ENCODE measurements around the gene KCNK4.

KCNK4 gene

DNA sequence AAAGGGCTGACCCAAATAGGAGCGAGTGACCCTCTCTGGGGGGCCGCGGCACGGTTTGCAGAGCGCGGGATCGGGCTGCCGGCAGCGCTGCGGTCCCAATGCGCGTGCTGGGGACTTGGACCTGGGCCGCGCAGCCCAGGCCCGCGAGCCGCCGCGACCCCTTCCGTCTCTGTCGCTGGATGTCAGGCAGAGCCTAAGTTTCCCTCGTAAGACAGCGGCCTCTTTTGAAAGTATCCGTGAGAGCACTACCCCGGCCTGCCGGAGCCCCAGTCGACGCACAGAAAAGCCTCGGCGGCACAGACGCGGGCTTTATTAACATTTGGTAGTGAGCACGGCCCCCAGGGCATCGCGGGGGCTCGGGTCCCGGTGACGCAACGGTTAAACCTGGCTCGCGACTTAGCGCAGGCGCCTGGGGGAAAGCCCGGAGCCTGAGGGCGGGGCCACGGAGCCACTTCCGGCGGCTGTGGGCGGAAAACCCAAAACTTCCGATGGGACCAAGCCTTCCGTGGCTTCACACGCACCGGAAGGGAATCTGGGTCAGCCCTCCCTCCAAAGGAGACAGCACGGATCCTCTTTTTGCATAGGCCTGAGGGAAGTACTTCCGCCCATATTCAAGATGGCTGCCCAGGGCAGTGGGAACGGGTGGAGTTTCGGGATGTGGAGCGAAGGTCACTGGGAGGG, 21.4 kb upstream of the KCNK4 start:
- peak; percentile 100 for DNase-seq

- no peak for DNase-seq
Measured at GRCh38 chr11:64275031-64275800, 15.9 kb upstream of the KCNK4 start.

- no peak for DNase-seq
Measured at GRCh38 chr11:64275841-64276240, 15.3 kb upstream of the KCNK4 start.

GRCh38 chr11:64276653-64277431, 14.3 kb upstream of the KCNK4 start:
- no peak for DNase-seq

- no peak for DNase-seq
Measured at GRCh38 chr11:64278576-64279190, 12.4 kb upstream of the KCNK4 start.

DNA sequence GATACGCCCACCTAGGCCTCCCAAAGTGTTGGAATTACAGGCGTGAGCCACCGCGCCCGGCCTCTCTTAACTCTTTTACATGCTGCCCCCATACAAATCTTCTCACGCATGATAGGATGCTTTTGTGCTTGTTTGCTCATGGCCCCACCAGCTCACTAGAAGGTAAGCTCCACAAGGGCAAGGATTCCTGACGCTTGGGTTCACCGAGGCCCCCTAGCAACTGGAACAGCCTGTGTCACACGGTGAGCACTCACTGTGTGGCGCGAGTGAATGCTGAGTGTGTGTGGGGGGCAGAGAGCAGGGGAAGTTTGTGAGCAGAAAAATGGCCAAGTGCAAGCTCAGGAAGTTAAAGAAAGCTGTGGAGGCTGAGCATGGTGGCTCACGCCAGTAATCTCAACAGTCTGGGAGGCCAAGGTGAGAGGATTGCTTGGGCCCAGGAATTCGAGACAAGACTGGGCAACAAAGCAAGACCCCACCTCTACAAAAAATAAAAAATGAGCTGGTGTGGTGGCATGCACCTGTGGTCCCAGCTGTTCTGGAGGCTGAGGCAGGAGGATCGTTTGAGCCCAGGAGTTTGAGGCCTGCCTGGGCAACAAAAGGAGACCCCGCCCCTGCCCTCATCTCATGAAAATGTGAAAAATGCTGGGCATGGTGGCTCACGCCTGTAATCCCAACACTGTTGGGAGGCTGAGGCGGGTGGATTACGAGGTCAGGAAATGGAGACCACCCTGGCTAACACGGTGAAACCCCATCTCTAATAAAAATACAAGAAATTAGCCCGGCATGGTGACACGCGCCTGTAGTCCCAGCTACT, 8.9 kb upstream of the KCNK4 start:
- DNase-seq, result no peak

GRCh38 chr11:64283092-64283491, 8.0 kb upstream of the KCNK4 start:
- no peak for DNase-seq

DNA sequence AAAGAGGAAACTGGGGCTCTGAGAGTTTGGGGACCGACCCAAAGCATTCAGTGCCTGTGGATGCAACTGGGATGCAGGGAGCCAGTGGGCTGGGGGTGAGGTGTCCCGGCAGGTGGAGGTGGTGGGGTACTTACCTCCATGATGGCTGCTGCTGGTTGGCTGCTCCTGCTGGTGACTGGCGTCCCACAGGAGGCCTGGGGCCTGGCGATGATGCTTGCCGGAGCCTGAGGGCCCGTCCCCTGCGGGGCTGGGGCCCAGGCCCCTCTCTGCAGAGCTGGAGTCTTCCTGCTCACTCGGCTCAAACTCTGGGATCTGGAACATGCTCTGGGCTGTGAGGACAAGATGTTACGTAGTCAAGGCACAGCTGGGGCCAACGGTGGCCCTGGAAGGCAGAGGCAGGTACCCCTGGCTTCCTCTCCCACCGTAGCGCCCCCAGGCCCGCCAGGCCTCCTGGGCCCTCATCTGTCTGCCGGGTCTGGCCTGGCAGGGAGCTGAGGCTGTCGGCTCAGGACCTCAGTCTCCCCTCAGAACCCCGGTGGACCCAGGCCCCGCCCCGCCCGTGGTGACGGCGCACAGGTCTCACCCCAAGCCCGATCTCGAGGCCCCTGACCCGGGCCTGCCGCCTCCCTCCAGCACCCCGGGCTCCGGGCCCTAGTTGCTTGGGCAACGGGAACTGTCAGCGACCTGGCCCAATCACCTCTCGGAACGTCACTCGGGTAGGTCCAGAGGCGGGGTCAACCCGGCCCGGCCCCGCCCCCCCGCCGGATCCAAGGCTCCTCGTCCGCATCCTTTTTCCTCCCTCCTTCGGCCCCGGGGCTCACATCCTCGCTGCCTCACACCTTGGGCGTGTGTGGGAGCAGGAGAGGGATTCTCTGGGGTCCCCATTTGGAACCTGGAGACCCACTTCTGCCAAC, 6.8 kb upstream of the KCNK4 start, which contains the start of gene BAD:
TSS of gene BAD (minus strand) at position 618 of the 914 bp plus-strand sequence. CDS start at position 321, 297 bp downstream.
- DNase-seq, result peak; percentile 97

- DNase-seq, result peak; percentile 96
Measured at GRCh38 chr11:64284962-64285884, 5.9 kb upstream of the KCNK4 start, which contains the start of gene GPR137. GPR137 (plus strand) TSS chr11:64285848; CDS start chr11:64286525, 677 bp downstream.

- no peak for DNase-seq
Measured at GRCh38 chr11:64285885-64286800, 5.0 kb upstream of the KCNK4 start.

- no peak for DNase-seq
Measured at GRCh38 chr11:64286801-64287159, 4.3 kb upstream of the KCNK4 start.

DNA sequence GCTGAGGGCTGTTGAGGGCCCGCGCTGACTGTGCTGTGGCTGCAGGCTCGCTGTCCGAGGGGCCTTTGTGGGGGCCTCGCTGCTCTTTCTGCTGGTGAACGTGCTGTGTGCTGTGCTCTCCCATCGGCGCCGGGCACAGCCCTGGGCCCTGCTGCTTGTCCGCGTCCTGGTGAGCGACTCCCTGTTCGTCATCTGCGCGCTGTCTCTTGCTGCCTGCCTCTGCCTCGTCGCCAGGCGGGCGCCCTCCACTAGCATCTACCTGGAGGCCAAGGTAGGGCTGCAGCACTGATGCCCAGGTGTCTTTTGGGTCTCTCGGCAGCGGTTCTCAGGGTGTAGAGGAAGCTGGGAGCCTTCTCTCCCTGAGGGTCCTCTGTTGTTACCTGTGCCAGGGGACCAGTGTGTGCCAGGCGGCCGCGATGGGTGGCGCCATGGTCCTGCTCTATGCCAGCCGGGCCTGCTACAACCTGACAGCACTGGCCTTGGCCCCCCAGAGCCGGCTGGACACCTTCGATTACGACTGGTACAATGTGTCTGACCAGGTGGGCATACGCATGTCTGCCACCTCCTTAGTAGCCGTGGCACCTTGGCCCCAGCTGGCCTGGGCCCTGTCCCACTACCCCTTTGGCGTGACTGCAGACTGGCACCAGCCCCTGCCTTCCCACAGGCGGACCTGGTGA, 3.3 kb upstream of the KCNK4 start:
- DNase-seq, result no peak

DNA sequence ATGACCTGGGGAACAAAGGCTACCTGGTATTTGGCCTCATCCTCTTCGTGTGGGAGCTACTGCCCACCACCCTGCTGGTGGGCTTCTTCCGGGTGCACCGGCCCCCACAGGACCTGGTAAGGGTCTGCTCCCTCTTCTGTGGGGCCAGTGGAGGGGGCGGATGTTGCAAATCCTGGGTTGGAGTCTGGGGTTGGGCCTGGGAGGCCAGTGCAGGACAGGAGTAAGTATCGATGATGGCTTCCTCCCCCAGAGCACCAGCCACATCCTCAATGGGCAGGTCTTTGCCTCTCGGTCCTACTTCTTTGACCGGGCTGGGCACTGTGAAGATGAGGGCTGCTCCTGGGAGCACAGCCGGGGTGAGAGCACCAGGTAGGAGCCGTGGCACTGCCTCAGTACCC, 2.8 kb upstream of the KCNK4 start:
- no peak for DNase-seq

- DNase-seq, result no peak
Measured at GRCh38 chr11:64289002-64289564, 2.0 kb upstream of the KCNK4 start.

DNA sequence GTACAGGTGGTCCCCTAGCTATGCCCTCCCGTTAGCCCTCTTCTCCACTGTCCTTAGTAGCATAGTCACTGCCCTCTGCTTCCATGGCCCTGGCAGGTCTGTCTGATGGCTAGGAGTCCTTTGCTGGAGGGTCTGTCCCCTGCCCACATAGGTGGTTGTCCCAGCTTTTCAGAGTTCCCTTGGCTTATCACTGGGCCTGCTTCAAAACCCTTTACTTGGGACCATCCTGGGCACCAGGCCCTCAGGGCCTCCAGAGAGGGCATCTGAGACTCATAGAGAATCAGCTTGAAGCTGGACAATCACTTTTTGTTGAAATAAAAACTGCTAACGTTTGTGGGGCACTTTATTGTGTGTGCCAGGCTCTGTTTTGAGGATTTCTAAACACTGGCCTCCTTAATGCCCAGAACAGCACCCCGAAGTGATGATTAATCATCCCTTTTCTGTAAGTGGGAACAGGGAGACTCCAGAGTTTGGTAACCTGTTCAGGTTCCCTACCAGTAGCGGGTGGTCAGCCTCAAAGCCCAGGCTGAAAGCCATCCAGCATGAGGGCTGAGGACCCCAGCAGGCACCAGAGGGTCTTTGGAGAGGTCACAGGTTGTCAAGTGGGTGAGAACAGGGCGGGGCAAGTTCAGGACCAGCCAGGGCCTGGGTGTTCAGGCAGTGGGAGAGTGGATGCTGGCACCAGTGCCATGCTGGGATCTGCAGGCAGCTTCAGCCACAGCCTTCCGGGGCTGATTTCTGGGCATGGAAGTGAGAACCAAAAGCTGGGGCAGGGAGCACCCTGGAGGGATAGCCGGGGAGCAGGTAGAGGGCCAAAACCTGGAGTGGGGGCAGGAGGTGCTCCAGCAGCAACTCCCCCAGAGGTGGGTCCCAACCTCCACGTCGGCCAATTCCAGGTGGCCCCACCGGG, 495 bp upstream of the KCNK4 start:
- no peak for DNase-seq

DNA sequence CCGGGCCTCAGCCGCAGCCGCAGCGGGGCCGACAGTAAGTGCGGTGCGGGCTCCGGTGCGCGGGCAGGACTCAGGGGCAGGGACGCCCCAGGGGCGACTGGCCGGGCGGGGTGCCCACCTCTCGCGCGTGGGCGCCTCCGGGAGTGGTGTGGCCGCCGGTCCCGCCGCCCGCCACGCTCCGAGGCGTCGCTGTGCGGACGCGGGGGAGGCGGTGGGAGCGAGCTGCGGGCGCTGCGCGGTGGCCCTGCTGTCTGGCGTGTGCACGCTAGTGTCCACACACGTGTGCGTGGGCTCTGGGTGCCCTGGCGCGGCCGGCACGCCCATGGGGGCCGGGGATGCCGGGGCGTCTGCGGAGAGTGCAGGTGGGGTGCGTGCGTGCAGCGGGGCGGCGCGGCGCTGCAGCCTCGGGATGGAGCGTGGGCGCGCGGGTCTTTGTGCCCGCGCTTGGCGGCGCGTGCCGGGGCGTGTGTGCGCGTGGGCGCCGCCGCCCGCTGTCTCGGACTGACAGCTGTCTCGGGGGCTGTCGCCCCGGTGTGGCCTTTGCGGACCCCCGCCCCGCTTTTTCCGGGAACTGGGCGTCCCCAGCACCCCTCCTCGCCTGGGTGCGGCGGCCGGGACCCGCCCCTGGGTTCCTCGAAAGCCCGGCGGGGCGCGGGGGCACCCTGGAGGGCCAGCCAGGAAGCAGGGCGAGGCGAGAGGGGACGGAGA, 804 bp downstream of the KCNK4 start:
- DNase-seq, result peak; percentile 51

Data from eye (tissue), 1 donor.